ENCODE measurements around the gene EIF2AK3.

DNA sequence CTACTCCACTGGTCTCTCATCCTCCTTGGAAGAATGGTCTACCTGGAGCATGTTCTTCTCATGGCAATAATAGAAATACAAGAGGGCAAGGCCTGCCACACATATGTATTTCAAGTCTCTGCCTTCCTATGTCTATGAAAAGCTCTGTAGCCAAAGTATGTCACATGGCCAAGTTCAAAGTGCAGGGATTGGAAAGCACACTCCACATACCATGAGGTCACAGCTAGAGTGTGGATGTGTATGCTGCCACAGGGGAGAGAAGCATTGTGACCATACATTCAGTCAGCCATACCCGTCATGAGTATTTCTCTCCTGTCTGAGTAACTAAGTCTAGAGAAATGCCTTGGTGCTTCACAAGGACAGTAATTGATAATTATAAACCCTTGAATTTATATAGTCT is 8.8 kb upstream of the EIF2AK3 start:
- TF ChIP-seq, protein P1, sequence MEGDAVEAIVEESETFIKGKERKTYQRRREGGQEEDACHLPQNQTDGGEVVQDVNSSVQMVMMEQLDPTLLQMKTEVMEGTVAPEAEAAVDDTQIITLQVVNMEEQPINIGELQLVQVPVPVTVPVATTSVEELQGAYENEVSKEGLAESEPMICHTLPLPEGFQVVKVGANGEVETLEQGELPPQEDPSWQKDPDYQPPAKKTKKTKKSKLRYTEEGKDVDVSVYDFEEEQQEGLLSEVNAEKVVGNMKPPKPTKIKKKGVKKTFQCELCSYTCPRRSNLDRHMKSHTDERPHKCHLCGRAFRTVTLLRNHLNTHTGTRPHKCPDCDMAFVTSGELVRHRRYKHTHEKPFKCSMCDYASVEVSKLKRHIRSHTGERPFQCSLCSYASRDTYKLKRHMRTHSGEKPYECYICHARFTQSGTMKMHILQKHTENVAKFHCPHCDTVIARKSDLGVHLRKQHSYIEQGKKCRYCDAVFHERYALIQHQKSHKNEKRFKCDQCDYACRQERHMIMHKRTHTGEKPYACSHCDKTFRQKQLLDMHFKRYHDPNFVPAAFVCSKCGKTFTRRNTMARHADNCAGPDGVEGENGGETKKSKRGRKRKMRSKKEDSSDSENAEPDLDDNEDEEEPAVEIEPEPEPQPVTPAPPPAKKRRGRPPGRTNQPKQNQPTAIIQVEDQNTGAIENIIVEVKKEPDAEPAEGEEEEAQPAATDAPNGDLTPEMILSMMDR (IDR thresholded peaks at IDR 0.05): no peak
- TF ChIP-seq TCF7L2 (IDR thresholded peaks at IDR 0.05; ENCODE audit: low read depth, low read length): no peak
- TF ChIP-seq, protein P2, sequence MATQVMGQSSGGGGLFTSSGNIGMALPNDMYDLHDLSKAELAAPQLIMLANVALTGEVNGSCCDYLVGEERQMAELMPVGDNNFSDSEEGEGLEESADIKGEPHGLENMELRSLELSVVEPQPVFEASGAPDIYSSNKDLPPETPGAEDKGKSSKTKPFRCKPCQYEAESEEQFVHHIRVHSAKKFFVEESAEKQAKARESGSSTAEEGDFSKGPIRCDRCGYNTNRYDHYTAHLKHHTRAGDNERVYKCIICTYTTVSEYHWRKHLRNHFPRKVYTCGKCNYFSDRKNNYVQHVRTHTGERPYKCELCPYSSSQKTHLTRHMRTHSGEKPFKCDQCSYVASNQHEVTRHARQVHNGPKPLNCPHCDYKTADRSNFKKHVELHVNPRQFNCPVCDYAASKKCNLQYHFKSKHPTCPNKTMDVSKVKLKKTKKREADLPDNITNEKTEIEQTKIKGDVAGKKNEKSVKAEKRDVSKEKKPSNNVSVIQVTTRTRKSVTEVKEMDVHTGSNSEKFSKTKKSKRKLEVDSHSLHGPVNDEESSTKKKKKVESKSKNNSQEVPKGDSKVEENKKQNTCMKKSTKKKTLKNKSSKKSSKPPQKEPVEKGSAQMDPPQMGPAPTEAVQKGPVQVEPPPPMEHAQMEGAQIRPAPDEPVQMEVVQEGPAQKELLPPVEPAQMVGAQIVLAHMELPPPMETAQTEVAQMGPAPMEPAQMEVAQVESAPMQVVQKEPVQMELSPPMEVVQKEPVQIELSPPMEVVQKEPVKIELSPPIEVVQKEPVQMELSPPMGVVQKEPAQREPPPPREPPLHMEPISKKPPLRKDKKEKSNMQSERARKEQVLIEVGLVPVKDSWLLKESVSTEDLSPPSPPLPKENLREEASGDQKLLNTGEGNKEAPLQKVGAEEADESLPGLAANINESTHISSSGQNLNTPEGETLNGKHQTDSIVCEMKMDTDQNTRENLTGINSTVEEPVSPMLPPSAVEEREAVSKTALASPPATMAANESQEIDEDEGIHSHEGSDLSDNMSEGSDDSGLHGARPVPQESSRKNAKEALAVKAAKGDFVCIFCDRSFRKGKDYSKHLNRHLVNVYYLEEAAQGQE (IDR thresholded peaks at IDR 0.05; ENCODE audit: insufficient read depth in 1 of 2, low read depth in 2 of 2, low read length in 1 of 2): no peak

All from Panc1 (cell line).